BE2C (cell line): ENCODE data around the gene NUTM2G.
"Not testable (repeated sequence)": the region's sequence is repeated elsewhere in the genome, so short reads cannot be mapped to it uniquely, and the experiment has no call there.

Experiments used
- DNase-seq: peaks from one replicate; pipeline ENCODE4 v3.0.0-alpha.2; 2020
- H3K27me3 ChIP-seq: fragments of 250-450 bp; sonication (Bioruptor Pico); 2 replicates; pipeline ENCODE4 v1.5.1; 2020; ENCODE audit warnings: mild to moderate bottlenecking
- H3K36me3 ChIP-seq: fragments of 250-450 bp; sonication (Bioruptor Pico); 2 replicates; pipeline ENCODE4 v1.5.1; 2020; ENCODE audit warnings: mild to moderate bottlenecking
- H3K4me1 ChIP-seq: fragments of 250-450 bp; sonication (Bioruptor Pico); 2 replicates; pipeline ENCODE4 v1.5.1; 2020
- H3K4me3 ChIP-seq: 2 replicates; pipeline ENCODE4 v1.5.1; 2011; ENCODE audit warnings: low read depth, low read length
- H3K9me3 ChIP-seq: fragments of 250-450 bp; sonication (Bioruptor Pico); 2 replicates; pipeline ENCODE4 v1.5.1; 2020

The NUTM2G gene

DNA sequence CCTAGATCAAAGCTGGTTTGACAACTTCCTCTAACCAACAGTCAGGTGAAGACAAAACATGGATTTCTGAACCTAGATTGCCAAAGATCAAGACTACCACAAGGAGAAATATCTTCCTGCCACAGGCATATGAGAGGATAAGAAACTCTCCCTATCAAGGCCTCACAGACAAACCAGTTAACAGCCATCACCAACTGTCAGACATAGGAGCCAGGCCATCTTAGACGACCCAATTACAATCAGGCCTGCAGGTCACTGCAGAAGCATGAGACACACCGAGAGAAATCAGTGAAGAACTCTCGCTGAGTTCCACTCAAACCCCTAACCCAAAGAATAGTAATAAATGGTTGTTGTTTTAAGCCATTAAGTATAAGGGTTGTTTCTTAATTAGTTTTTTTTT lies 45.4 kb downstream of the NUTM2G start:
- not testable (repeated sequence) for H3K36me3 ChIP-seq, DNase-seq, H3K4me1 ChIP-seq, H3K9me3 ChIP-seq, H3K4me3 ChIP-seq, H3K27me3 ChIP-seq

- DNase-seq, H3K36me3 ChIP-seq, H3K27me3 ChIP-seq, H3K4me3 ChIP-seq, H3K9me3 ChIP-seq, H3K4me1 ChIP-seq: not testable (repeated sequence)
Measured at GRCh38 chr9:96983496-96984122, 55.0 kb downstream of the NUTM2G start.

DNA sequence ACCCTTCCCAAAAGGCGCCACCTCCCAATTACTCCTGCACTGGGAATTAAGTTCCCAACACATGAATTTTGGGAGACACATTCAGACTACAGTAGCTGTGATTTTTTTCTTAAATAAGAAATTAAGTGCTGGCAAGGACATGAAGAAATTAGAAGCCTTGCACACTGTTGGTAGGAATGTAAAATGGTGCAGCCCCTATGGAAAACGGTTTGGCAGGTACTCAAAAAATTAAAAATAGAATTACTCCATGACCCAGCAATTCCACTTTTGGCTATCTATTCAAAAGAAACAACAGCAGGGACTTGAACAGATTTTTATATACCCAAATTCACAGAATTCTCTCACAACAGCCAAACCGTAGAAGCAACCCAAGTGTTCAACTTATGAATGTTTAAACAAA lies 55.5 kb downstream of the NUTM2G start:
- not testable (repeated sequence) for H3K27me3 ChIP-seq, DNase-seq, H3K36me3 ChIP-seq, H3K9me3 ChIP-seq, H3K4me3 ChIP-seq, H3K4me1 ChIP-seq

DNA sequence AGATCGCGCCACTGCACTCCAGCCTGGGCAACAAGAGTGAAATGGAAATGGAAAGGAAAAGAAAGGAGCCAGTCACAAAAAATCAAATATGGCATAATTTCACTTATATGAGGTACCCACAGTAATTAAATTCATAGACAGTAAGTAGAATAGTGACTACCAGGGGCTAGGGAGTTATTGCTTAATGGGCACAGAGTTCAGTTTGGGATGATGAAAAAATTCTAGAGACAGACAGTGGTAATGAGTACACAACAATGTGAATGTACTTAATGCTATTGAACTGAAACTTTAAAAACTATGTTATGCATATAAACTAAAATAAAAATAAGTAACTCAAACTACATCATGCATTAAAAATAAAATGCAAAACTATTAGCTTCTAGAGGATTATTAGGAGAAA lies 56.2 kb downstream of the NUTM2G start:
- H3K4me3 ChIP-seq, H3K9me3 ChIP-seq, H3K4me1 ChIP-seq, H3K36me3 ChIP-seq, DNase-seq, H3K27me3 ChIP-seq: not testable (repeated sequence)
